Hematopoietic multipotent progenitor cell treated with erythropoietin and hydrocortisone succinate and interleukin-3 and kit ligand, for 6 days (in vitro differentiated cells): ENCODE results near the gene SCAMP2.

ENCODE experiments used
- DNase-seq: peaks from one replicate; pipeline ENCODE4 v3.0.0-alpha.2; 2015

Gene SCAMP2

GRCh38 chr15:74815961-74816360, 57.2 kb downstream of the SCAMP2 start:
- DNase-seq, result no peak

GRCh38 chr15:74815121-74815934, 57.8 kb downstream of the SCAMP2 start:
- DNase-seq, result no peak

- no peak for DNase-seq
These were observed 60.6 kb downstream of the SCAMP2 start, which contains the start of gene LMAN1L for GRCh38 chr15:74812533-74812932. Gene LMAN1L (plus strand): TSS chr15:74812835. CDS start chr15:74812855, 20 bp downstream.

GRCh38 chr15:74809956-74810355, 63.2 kb downstream of the SCAMP2 start:
- no peak for DNase-seq

GRCh38 chr15:74809242-74809641, 63.9 kb downstream of the SCAMP2 start:
- no peak for DNase-seq

- no peak for DNase-seq
These were observed 64.3 kb downstream of the SCAMP2 start for GRCh38 chr15:74808840-74809229.

GRCh38 chr15:74808078-74808839, 64.9 kb downstream of the SCAMP2 start:
- DNase-seq, result no peak

- DNase-seq, result no peak
These were observed 65.9 kb downstream of the SCAMP2 start for GRCh38 chr15:74807282-74807681.

- DNase-seq, result no peak
These were observed 68.2 kb downstream of the SCAMP2 start for GRCh38 chr15:74804935-74805334.

GRCh38 chr15:74802862-74803447, 70.2 kb downstream of the SCAMP2 start:
- no peak for DNase-seq

- DNase-seq, result no peak
These were observed 70.9 kb downstream of the SCAMP2 start for GRCh38 chr15:74802290-74802689.

GRCh38 chr15:74801311-74801997, 71.7 kb downstream of the SCAMP2 start:
- DNase-seq, result no peak

- DNase-seq, result no peak
These were observed 72.5 kb downstream of the SCAMP2 start for GRCh38 chr15:74800559-74801094.

GRCh38 chr15:74799856-74800558, 73.2 kb downstream of the SCAMP2 start:
- peak; percentile 88 for DNase-seq

- DNase-seq, result peak; percentile 58
These were observed 73.8 kb downstream of the SCAMP2 start for GRCh38 chr15:74799255-74799855.

GRCh38 chr15:74798388-74799254, 74.5 kb downstream of the SCAMP2 start:
- DNase-seq, result no peak

- DNase-seq, result no peak
These were observed 77.1 kb downstream of the SCAMP2 start for GRCh38 chr15:74795966-74796625.

- DNase-seq, result no peak
These were observed 78.2 kb downstream of the SCAMP2 start for GRCh38 chr15:74794970-74795349.

- DNase-seq, result no peak
These were observed 78.8 kb downstream of the SCAMP2 start for GRCh38 chr15:74794248-74794969.
